Breast epithelium (tissue), 3 donors: ENCODE data around the gene LPP.

Source experiments
- CTCF ChIP-seq, 3 donors: fragments of 450-650 bp; IDR thresholded peaks; one replicate each; pipeline ENCODE4 v1.5.1; 2016 to 2017; ENCODE audit warnings: antibody characterized with exemption in 3 of 3, mild to moderate bottlenecking in 3 of 3, moderate library complexity in 3 of 3
- POLR2A ChIP-seq: fragments of 450-650 bp; IDR thresholded peaks from one replicate; pipeline ENCODE4 v1.6.1; 2016; ENCODE audit warnings: antibody characterized with exemption, mild to moderate bottlenecking, moderate library complexity

- TF ChIP-seq CTCF (IDR thresholded peaks at IDR 0.05): no peak
- TF ChIP-seq POLR2A: no peak
These were observed 150.5 kb downstream of the LPP start for GRCh38 chr3:188304501-188304900.
